Skeletal muscle tissue (tissue), 4 donors: ENCODE data around the gene IFIT2. TPM values are rescaled to one million over a fixed set of nuclear protein-coding genes. Genes with fewer than 3 reads are reported as not detected.
"Not testable (repeated sequence)": the region's sequence is repeated elsewhere in the genome, so short reads cannot be mapped to it uniquely, and the experiment has no call there.

Experiments
- H3K27ac ChIP-seq: one replicate; pipeline ENCODE4 v1.7.0; 2013; ENCODE audit warnings: mild to moderate bottlenecking, low read depth, low read length, inconsistent platforms
- H3K27me3 ChIP-seq, 3 donors: one replicate each; pipeline ENCODE4 v1.7.0; 2013; ENCODE audit warnings: low read length in 3 of 3; ENCODE audit not compliant: control insufficient read depth in 3 of 3, insufficient read depth in 3 of 3
- H3K36me3 ChIP-seq, 3 donors: one replicate each; pipeline ENCODE4 v1.7.0; 2013; ENCODE audit warnings: low read length in 3 of 3; ENCODE audit not compliant: control insufficient read depth in 3 of 3, insufficient read depth in 3 of 3
- H3K4me1 ChIP-seq, 3 donors: one replicate each; pipeline ENCODE4 v1.7.0; 2013; ENCODE audit warnings: low read length in 3 of 3, mild to moderate bottlenecking in 3 of 3; ENCODE audit not compliant: control insufficient read depth in 3 of 3, insufficient read depth in 3 of 3
- H3K4me3 ChIP-seq, 3 donors: one replicate each; pipeline ENCODE4 v1.7.0; 2013; ENCODE audit warnings: low read length in 3 of 3
- H3K9ac ChIP-seq, 3 donors: one replicate each; pipeline ENCODE4 v1.7.0; 2013; ENCODE audit warnings: low read length in 3 of 3, mild to moderate bottlenecking in 3 of 3, moderate library complexity in 2 of 3, low read depth in 1 of 3
- H3K9me3 ChIP-seq, 3 donors: one replicate each; pipeline ENCODE4 v1.7.0; 2013; ENCODE audit warnings: low read length in 3 of 3; ENCODE audit not compliant: control insufficient read depth in 3 of 3
- total RNA-seq: library from RNA; depleted of rRNA; stranded (reverse); fragments of >200 nt; gene quantifications from one replicate; pipeline ENCODE4 v1.2.3, GENCODE V29; 2014
- donor health status: Osteomylitis.

Gene IFIT2
- total RNA-seq, 1 donor from 2014 or later: 6.8 TPM

DNA sequence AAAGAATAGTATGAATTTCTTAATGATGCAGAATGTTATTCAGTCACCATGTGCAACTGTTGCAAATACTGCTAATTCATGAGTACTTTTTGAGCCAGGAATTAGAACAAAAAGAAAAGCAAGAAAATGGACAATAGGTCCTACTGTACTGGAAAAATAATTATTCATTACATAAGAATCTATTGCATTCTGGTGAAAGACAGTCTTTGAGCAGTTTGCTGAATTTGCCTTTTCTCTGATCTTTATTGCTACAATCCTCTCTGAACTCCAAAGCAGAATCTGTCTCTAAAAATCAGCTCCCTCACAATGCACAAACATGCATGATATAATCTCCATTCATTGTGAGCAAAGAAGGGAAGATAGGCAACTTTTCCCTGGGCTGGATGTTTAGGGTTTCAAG lies 12.8 kb downstream of the IFIT2 start:
- Histone ChIP-seq H3K27me3 (no peaks in the 10 kb centered on the region), H3K9ac (no peak overlapping the region), H3K9me3 (no peaks in the 10 kb centered on the region), H3K4me1 (no peaks in the 10 kb centered on the region), H3K4me3 (no peak overlapping the region), H3K27ac (no peak overlapping the region), H3K36me3 (no peaks in the 10 kb centered on the region)

DNA sequence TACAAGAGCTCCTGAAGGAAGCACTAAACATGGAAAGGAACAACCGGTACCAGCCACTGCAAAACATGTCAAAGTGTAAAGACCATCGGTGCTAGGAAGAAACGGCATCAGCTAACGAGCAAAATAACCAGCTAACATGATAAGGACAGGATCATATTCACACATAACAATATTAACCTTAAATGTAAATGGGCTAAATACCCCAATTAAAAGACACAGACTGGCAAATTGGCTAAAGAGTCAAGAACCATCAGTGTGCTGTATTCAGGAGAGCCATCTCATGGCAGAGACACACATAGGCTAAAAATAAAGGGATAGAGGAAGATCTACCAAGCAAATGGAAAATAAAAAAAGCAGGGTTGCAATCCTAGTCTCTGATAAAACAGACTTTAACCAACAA lies 16.2 kb downstream of the IFIT2 start:
- H3K4me1 ChIP-seq, H3K36me3 ChIP-seq, H3K9me3 ChIP-seq, H3K27me3 ChIP-seq, H3K9ac ChIP-seq, H3K4me3 ChIP-seq, H3K27ac ChIP-seq: not testable (repeated sequence)

- H3K36me3 ChIP-seq, H3K27ac ChIP-seq, H3K4me3 ChIP-seq, H3K9ac ChIP-seq, H3K27me3 ChIP-seq, H3K9me3 ChIP-seq: not testable (repeated sequence)
- peaks cover 15 to 19% (median 16%) of the 10 kb centered on the region in 3 donors for H3K4me1 ChIP-seq
These were observed 23.2 kb downstream of the IFIT2 start for GRCh38 chr10:89325081-89325480.

DNA sequence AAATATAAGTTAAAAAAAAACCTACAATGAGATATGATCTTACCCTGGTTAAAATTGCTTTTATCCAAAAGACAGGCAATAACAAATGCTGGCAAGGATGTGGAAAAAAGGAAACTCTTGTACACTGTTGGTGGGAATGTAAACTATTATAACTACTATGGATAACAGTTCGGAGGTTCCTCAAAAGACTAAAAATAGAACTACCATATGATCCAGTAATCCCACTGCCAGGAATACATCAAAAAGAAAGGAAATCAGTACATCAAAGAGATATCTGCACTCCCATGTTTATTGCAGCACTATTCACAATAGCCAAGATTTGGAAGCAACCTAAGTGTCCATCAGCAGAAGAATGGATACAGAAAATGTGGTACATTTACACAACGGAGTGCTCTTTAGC lies 24.0 kb downstream of the IFIT2 start:
- not testable (repeated sequence) for H3K4me3 ChIP-seq

DNA sequence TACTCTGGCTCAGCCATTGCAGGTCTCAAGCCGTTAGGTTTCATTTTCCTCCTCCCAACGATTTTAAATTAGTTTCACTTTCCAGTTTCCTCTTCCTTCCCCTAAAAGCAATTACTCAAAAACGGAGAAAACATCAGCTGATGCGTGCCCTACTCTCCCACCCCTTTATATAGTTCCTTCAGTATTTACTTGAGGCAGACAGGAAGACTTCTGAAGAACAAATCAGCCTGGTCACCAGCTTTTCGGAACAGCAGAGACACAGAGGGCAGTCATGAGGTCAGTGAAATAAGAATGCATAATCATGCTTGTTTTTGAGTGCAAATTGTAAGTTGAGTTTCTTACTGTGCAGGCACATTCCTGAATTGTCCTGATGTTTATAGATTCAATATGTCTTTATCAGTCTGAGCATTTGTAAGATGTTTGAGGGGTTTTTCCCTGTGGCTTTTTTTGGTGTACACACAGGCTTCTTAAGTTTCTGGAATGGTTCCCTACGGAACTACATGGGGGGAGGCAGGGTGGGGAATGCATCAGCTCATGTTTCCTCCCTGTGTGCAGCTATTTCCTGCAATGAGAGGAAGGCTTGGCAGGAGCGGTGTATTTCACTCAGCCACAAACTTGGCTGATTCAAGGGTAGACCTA lies 26.1 kb downstream of the IFIT2 start, which contains the start of gene IFIT3:
TSS of gene IFIT3 (plus strand) at position 195 of the 639 bp plus-strand sequence. CDS start at position 272, 77 bp downstream.
- Histone ChIP-seq H3K27me3 (no peaks in the 10 kb centered on the region), H3K36me3 (no peaks in the 10 kb centered on the region), H3K9ac (peak within 1 kb of the TSS; percentile 14 to 84 (median 69)), H3K27ac (peak within 1 kb of the TSS; percentile 74), H3K9me3 (no peaks in the 10 kb centered on the region), H3K4me1 (peaks cover 22 to 37% (median 31%) of the 10 kb centered on the region in 3 donors), H3K4me3 (peak within 1 kb of the TSS; percentile 44 to 88 (median 65))

More for the DNA sequence above, 24.0 kb downstream of the IFIT2 start:
- not testable (repeated sequence) for H3K27ac ChIP-seq, H3K27me3 ChIP-seq, H3K36me3 ChIP-seq, H3K9me3 ChIP-seq, H3K9ac ChIP-seq
- H3K4me1 ChIP-seq: peaks cover 15 to 27% (median 21%) of the 10 kb centered on the region in 3 donors

DNA sequence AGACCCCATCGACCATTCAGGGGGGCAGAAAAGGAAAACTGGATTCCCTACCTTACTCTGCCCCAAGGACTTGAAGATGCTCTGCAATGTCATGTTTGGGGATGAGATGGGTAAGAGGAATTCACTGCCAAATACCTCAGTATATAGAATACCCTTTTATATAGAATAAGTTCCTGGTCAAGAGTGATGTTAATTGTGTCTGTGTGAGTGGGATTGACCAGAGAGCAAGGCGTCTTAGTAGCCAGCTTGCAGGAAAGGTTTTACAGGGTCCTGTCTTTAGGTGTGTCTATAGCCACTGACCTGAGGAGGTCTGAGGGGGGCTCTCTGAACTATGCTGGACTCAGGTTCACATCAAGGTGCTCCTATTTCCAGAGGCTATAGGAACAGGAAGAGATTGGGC lies 27.3 kb downstream of the IFIT2 start:
- no peaks in the 10 kb centered on the region for H3K9me3 ChIP-seq
- H3K4me3 ChIP-seq: peak overlapping the region in 1 of 3 donors; percentile 88
- H3K27me3 ChIP-seq: no peaks in the 10 kb centered on the region
- no peak overlapping the region for H3K27ac ChIP-seq
- H3K4me1 ChIP-seq: peaks cover 29 to 47% (median 42%) of the 10 kb centered on the region in 3 donors
- H3K36me3 ChIP-seq: no peaks in the 10 kb centered on the region
- H3K9ac ChIP-seq: no peak overlapping the region

DNA sequence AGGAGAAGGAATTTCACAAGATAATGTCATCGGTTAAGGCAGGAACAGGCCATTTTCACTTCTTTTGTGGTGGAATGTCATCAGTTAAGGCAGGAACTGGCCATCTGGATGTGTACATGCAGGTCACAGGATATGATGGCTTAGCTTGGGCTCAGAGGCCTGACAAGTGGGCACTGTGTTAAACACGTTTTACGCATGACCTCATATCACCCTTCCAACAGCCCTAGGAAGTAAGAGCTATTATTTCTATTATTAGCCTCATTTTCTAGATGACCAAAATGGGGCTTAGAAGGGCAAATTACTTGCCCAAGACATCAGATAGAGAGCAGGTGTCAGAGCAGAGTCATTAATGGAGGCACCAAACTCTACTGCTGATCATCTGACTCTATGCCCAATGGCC lies 28.2 kb downstream of the IFIT2 start:
- not testable (repeated sequence) for H3K27me3 ChIP-seq, H3K36me3 ChIP-seq, H3K9ac ChIP-seq, H3K9me3 ChIP-seq, H3K4me3 ChIP-seq
- peak overlapping the region; percentile 10 for H3K27ac ChIP-seq
- H3K4me1 ChIP-seq: peaks cover 29 to 47% (median 43%) of the 10 kb centered on the region in 3 donors

DNA sequence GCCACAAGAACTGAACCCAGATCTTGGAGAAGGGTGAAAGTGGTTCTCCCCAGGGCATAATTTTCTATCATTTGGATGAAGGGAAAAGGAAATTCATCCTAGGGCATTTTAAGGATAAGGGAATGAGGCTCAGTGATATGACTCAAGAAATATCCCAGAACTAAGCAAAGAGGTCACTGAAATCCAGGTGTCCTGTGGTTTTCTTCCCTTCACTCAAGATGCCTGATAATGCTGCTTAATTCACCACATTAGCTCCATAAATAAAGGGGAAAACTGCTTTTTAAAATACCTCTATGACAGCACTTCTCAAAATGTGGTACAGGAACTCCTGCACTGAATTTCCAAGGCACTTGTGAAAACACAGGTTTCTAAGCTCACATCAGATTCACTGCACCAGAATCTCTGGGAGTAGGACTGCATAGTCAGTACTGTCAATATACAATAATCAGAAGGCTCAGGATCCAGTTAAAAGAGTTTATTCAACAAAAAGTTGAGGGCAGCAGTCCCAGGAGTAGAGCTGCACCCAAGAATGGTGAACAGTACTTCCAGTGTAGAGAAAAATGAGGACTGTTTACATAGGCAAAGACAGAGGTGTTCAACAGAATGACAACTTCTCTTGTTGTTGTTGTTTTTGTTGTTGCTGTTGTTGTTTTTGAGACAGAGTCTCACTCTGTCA lies 28.8 kb downstream of the IFIT2 start:
- Histone ChIP-seq H3K4me3 (no peak overlapping the region), H3K27ac (peak overlapping the region; percentile 10), H3K4me1 (peaks cover 32 to 47% (median 43%) of the 10 kb centered on the region in 3 donors)

DNA sequence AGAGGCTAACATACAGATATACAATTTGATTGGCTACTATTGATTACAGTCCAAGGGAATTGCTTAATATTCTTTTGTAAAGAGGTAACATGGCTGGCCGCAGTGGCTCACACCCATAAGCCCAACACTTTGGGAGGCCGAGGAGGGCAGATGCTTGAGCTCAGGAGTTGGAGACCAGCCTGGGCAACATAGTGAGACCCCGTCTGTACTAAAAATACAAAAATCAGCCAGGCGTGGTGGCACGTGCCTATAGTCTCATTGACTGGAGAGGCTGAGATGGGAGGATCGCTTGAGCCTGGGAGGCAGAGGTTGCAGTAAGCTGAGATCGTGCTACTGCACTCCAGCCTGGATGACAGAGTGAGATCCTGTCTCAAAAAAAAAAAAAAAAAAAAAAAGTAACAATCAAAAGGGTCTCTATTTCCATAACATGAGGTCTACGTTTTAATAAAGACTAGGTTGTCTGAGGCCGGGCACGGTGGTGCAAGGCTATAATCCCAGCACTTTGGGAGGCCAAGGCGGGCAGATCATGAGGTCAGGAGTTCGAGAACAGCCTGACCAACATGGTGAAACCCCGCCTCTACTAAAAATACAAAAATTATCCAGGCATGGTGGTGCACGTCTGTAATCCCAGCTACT lies 29.8 kb downstream of the IFIT2 start:
- not testable (repeated sequence) for H3K9me3 ChIP-seq, H3K9ac ChIP-seq, H3K27me3 ChIP-seq, H3K36me3 ChIP-seq
- Histone ChIP-seq H3K4me3 (peak overlapping the region in 1 of 3 donors; percentile 60), H3K27ac (peak overlapping the region; percentile 67), H3K4me1 (peaks cover 32 to 47% (median 43%) of the 10 kb centered on the region in 3 donors)

More for the DNA sequence above, 28.8 kb downstream of the IFIT2 start:
- no peaks in the 10 kb centered on the region for H3K9me3 ChIP-seq
- H3K27me3 ChIP-seq: no peaks in the 10 kb centered on the region
- no peak overlapping the region for H3K9ac ChIP-seq
- no peaks in the 10 kb centered on the region for H3K36me3 ChIP-seq

- Histone ChIP-seq H3K4me1 (peaks cover 32 to 45% (median 40%) of the 10 kb centered on the region in 3 donors), H3K9ac (peak overlapping the region; percentile 54 to 65 (median 57)), H3K27me3 (no peaks in the 10 kb centered on the region), H3K4me3 (peak overlapping the region; percentile 54 to 60 (median 55)), H3K9me3 (no peaks in the 10 kb centered on the region), H3K36me3 (no peaks in the 10 kb centered on the region), H3K27ac (peak overlapping the region; percentile 67)
These were observed 30.3 kb downstream of the IFIT2 start for GRCh38 chr10:89332123-89332633.
